ENCODE data around the gene MAP3K10.

MAP3K10 gene

GRCh38 chr19:40175820-40176219, 15.4 kb upstream of the MAP3K10 start:
- DNase-seq, result no peak

GRCh38 chr19:40177286-40178070, 13.7 kb upstream of the MAP3K10 start:
- DNase-seq, result no peak

- no peak for DNase-seq
Measured at GRCh38 chr19:40178756-40179155, 12.5 kb upstream of the MAP3K10 start.

- DNase-seq, result no peak
Measured at GRCh38 chr19:40184273-40184672, 7.0 kb upstream of the MAP3K10 start.

GRCh38 chr19:40191836-40192646, 815 bp downstream of the MAP3K10 start:
- DNase-seq, result peak; percentile 4

GRCh38 chr19:40192758-40193586, 1.7 kb downstream of the MAP3K10 start:
- DNase-seq, result no peak

- DNase-seq, result no peak
Measured at GRCh38 chr19:40193587-40193849, 2.3 kb downstream of the MAP3K10 start.

- no peak for DNase-seq
Measured at GRCh38 chr19:40198272-40198990, 7.2 kb downstream of the MAP3K10 start.

GRCh38 chr19:40200341-40201099, 9.3 kb downstream of the MAP3K10 start:
- DNase-seq, result no peak

- DNase-seq, result no peak
Measured at GRCh38 chr19:40204381-40204780, 13.2 kb downstream of the MAP3K10 start.

GRCh38 chr19:40205760-40206159, 14.5 kb downstream of the MAP3K10 start:
- no peak for DNase-seq

- DNase-seq, result no peak
Measured at GRCh38 chr19:40208602-40209001, 17.4 kb downstream of the MAP3K10 start.

- DNase-seq, result no peak
Measured at GRCh38 chr19:40210889-40211288, 19.7 kb downstream of the MAP3K10 start.

- no peak for DNase-seq
Measured at GRCh38 chr19:40213251-40213829, 22.1 kb downstream of the MAP3K10 start.

- no peak for DNase-seq
Measured at GRCh38 chr19:40213882-40214570, 22.8 kb downstream of the MAP3K10 start.

GRCh38 chr19:40214936-40215335, 23.7 kb downstream of the MAP3K10 start:
- DNase-seq, result no peak

- peak; percentile 38 for DNase-seq
Measured at GRCh38 chr19:40216013-40216776, 25.0 kb downstream of the MAP3K10 start.

- DNase-seq, result no peak
Measured at GRCh38 chr19:40216777-40217026, 25.5 kb downstream of the MAP3K10 start.

GRCh38 chr19:40217027-40217810, 26.0 kb downstream of the MAP3K10 start:
- DNase-seq, result peak; percentile 83
